GM21367 (cell line): ENCODE results near the gene P2RY14.
"Not testable (repeated sequence)": the region's sequence is repeated elsewhere in the genome, so short reads cannot be mapped to it uniquely, and the experiment has no call there.

Experiments used
- ATAC-seq: cut with Tn5 transposase; IDR thresholded peaks from one replicate; pipeline ENCODE4 v1.9.1; 2021; ENCODE audit not compliant: unreplicated experiment

P2RY14 gene

DNA sequence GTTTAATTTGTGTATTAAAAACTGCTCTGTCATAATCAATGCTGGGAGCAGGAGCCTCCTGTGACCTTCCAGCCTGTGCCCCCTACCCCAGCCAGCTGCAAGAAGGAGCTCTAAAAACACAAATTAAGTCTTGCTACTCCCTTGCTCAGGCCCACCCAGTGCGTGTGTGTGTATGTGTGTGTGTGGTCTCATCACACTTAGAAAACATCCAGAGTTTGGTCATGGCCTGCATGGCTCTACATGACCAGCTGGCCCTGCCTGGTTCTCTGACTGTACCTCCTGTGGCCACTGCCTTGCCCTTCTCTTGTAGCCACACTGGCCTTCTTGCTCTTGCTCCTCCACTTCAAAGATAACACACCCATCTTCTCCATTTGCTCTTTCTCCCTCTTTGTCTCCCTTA lies 13.7 kb downstream of the P2RY14 start:
- no peak for ATAC-seq

DNA sequence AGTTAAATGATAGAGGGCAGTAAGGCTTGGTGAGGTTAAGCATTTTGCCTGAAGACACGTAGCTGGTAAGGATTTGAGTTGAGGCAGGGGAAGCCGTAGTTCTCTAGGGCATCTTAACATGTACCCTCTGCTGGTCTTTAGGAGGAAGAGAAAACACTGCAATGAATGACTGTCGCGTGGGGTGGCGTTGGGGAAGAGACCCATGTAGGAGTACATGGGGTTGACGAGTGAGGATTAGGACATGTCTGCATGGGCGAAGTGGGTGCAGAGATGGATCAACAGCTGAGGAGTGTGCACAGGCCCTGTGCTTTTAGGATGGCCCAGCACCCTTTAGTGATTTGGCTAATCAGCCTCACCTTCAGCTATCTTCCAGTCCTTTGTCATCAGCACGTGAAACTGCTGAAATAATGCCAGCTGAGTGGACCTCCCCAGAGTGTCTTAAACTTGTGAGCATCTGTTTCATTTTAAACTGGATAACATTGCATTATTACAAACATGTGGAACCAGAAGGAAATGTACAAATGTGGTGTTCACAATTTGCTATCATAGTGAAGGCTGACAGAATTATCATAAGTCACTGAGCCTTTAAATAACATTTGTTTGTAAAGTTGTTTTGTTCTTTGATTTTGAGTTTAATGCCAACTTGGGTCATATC lies 15.3 kb downstream of the P2RY14 start:
- no peak for ATAC-seq

GRCh38 chr3:151259664-151260063 lies 18.7 kb downstream of the P2RY14 start:
- no peak for ATAC-seq

- no peak for ATAC-seq
Observed at GRCh38 chr3:151256749-151257148, 21.6 kb downstream of the P2RY14 start.

GRCh38 chr3:151248772-151249337 lies 29.5 kb downstream of the P2RY14 start:
- ATAC-seq = no peak

DNA sequence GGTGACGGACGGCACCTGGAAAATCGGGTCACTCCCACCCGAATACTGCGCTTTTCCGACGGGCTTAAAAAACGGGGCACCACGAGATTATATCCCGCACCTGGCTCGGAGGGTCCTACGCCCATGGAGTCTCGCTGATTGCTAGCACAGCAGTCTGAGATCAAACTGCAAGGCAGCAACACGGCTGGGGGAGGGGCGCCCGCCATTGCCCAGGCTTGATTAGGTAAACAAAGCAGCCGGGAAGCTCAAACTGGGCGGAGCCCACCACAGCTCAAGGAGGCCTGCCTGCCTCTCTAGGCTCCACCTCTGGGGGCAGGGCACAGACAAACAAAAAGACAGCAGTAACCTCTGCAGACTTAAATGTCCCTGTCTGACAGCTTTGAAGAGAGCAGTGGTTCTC lies 36.3 kb downstream of the P2RY14 start:
- not testable (repeated sequence) for ATAC-seq

- no peak for ATAC-seq
Observed at GRCh38 chr3:151236736-151237135, 41.6 kb downstream of the P2RY14 start.

DNA sequence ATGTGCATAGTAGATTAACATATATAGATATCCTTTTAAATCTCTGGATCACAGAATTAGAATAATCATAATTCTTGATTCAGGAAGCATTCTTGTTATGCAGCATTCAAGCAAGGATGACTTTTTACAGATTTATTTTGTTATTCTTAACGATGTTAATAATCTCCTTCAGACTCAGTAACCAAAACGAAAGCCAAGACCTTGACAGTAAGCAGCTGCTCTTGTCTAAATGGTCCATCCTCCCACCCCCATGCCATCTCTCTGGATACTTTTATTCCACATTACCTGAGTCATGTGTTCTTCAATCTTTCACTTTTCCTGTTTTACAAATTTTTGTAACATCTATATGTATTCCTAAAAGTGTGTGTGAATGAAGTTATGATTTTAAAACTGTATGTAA lies 42.0 kb downstream of the P2RY14 start:
- ATAC-seq = no peak

DNA sequence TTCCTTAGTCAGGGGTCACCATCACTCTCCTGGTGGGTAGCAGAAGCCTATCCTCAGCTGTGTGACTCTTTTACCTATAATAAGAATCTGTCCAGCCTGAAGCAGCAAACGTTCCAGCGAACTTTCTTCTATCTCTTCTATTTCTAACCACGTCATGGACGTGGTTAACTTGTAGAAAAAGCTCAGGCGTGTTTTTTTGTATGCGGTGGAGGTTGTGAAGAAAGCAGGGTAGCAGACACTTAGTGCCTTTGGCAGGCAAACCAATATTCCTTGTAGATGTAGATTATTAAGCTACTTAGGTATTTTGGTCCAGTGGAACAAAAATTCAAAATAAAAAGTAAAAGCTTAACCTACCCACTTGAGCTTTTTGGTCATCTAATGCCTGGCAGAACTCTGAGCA lies 43.5 kb downstream of the P2RY14 start:
- ATAC-seq = no peak

DNA sequence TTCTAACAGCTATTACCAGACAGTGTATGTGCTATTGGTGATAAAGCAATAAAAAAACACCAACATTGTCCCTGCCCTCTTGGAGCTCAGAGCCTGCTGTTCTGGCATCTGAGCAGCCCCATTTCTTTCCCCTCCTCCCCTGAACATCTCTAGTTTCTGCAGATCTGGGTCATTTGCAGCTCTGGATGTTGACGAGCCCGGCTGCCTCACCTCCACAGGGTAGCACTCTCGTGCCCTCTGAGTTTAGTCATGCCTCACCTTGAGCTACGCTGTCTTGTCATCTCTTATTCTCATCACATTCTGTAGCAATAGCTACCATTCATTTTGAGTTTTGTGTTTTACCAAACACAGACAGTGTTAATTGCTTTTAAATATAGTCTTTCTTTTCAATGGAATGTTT lies 45.4 kb downstream of the P2RY14 start:
- ATAC-seq = no peak

DNA sequence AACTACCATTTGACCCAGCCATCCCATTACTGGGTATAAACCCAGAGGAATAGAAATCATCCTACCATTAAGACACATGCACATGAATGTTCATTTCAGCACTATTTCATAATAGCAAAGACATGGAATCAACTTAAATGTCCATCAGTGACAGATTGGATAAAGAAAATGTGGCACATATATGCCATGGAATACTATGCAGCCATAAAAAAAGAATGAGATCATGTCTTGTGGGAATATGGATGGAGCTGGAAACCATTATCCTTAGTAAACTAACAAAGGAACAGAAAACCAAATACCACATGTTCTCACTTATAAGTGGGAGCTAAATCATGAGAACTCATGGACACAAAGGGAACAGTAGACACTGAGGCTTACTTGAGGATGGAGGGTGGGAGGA lies 45.9 kb downstream of the P2RY14 start:
- ATAC-seq = not testable (repeated sequence)

- peak; percentile 57 for ATAC-seq
Observed at GRCh38 chr3:151230646-151231045, 47.7 kb downstream of the P2RY14 start.

DNA sequence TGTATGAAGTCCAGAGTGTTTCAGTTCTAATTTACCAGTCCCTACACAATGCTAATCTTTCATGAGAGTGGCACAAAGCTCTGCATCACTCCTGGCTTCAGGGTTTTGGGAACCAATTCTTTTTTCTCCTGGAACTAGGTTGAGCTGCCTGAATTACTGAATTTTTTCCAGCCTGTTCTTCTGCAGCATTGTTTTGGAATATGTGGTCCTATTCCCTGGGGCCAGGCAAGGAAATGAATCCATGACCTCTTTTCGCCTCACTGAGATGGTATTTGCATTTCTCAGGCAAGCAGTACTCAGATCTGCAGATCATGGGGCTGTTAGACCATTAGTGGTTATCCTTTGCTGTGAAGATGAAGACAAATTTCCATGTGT lies 49.7 kb downstream of the P2RY14 start:
- ATAC-seq = no peak

GRCh38 chr3:151227807-151228665 lies 50.3 kb downstream of the P2RY14 start:
- ATAC-seq = peak; percentile 86

GRCh38 chr3:151227266-151227806 lies 51.0 kb downstream of the P2RY14 start:
- peak; percentile 33 for ATAC-seq

GRCh38 chr3:151226825-151227224 lies 51.5 kb downstream of the P2RY14 start:
- ATAC-seq = no peak

DNA sequence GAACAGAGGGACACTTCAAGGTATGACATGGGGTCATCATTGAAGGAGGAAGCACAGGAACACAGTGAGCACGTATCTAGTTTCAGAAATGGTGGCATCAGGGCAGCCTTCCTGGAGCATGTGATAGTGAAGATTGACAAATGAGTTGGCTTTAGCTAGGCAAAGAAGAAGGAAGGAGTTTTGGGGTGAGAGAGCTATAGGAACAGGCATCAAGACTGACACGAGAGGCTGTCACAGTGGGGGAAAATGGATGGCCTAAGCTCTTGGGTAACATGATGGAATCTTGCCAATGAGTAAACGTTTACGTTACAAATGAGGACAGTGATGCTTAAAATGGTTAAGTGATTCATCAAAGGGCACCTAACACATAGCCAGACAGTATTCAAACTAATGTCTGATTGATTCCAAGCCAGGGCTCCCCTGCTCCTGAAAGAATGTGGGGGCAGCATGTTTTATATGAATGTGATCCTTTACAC lies 52.2 kb downstream of the P2RY14 start:
- ATAC-seq = no peak

- ATAC-seq = no peak
Observed at GRCh38 chr3:151225040-151225975, 53.0 kb downstream of the P2RY14 start.

DNA sequence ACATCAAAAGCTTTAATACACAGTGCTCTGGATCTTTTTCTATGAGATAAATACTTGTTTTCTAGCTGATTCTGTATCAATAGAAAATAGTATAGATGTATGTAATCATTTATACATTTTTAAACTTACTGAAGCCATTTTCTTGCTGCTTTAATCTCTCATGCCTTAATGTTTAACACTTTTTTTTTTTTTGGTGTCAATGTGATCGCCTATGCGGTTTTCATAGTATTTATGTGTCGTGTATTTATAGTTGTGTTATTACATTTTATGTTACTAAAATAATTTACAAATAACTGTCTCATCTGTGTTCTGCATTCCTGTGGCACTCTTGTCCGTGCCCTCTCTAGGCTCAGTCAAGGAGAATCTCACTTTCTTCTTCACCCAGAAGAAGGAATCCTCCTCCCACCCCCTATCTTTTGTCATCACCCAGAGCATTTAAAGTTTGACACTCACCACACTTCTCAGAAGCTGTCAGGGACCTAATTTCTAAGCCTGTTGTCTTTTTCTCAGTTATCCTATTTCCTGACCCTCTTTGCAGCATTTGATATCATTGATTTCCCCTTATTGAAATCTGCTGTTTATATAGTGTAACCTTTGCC lies 54.0 kb downstream of the P2RY14 start:
- no peak for ATAC-seq

DNA sequence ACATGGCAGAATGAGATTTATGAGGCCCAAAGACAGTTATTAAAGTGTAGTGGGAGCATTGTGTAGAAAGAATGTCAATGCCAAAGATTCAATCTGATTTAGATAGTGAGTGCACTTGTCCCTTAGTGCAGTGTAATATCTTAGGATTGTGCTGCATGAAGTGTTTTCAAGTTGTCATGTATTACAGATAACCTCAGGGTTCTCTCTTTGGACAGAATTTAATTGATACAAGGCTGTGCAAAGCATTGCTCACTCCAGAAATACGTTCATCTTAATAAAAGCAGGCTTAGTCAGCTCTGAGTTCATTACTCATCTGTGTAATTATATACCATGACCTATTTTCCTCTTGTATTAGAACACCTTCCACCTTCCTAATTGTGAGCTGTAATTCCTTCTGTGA lies 59.3 kb downstream of the P2RY14 start:
- no peak for ATAC-seq
